AG04450 (cell line): ENCODE measurements around the gene LILRB2. TPM values are rescaled to one million over a fixed set of nuclear protein-coding genes. Genes with fewer than 3 reads are reported as not detected.
"Not testable (repeated sequence)": the region's sequence is repeated elsewhere in the genome, so short reads cannot be mapped to it uniquely, and the experiment has no call there.

ENCODE experiments used
- CTCF ChIA-PET: fragments of 300-600, 350-600 bp; formaldehyde crosslinking; extraction: SDS; loops from one replicate; lab custom pipeline; 2022; ENCODE audit warnings: antibody characterized with exemption, inconsistent platforms; lab: Charles Lee
- POLR2A ChIA-PET: fragments of 350-600 bp; formaldehyde crosslinking; extraction: SDS; loops from one replicate; lab custom pipeline; 2021; ENCODE audit warnings: antibody characterized with exemption, inconsistent platforms; lab: Yijun Ruan, JAX
- DNase-seq: peaks from one replicate; pipeline ENCODE4 v3.0.0-alpha.2; 2011; ENCODE audit warnings: low read depth, low spot score
- H3K27ac ChIP-seq: one replicate; pipeline ENCODE4 v1.5.1; 2012; ENCODE audit warnings: low read depth, low read length, control low read depth
- H3K27me3 ChIP-seq: one replicate; pipeline ENCODE4 v1.6.0; 2012; ENCODE audit warnings: low read length; ENCODE audit not compliant: control insufficient read depth, insufficient read depth
- H3K4me3 ChIP-seq: 2 replicates; pipeline ENCODE4 v1.5.1; 2011; ENCODE audit warnings: mild to moderate bottlenecking, low read depth, low read length, control low read depth
- H3K9me3 ChIP-seq: 2 replicates; pipeline ENCODE4 v1.5.1; 2012; ENCODE audit warnings: low read length; ENCODE audit not compliant: control insufficient read depth, insufficient read depth
- polyA plus RNA-seq: library from polyadenylated mRNA; depleted of rRNA; stranded (reverse); fragments of >200 nt; gene quantifications from 2 replicates; pipeline ENCODE4 v1.2.3, GENCODE V29; 2011; rRNA removed
- small RNA-seq: library from RNA; depleted of rRNA; stranded (forward); fragments of <200 nt; gene quantifications from one replicate; pipeline ENCODE3, GENCODE V24; 2012; ENCODE audit warnings: low read depth; ENCODE audit not compliant: insufficient read length
- TF ChIP-seq, protein P1 (sequence below): IDR thresholded peaks from 2 replicates; pipeline ENCODE4 v1.5.1; 2011; ENCODE audit warnings: low read depth, low read length, control low read depth, inconsistent platforms

Gene LILRB2
- polyA plus RNA-seq, 1 experiment: not detected

DNA sequence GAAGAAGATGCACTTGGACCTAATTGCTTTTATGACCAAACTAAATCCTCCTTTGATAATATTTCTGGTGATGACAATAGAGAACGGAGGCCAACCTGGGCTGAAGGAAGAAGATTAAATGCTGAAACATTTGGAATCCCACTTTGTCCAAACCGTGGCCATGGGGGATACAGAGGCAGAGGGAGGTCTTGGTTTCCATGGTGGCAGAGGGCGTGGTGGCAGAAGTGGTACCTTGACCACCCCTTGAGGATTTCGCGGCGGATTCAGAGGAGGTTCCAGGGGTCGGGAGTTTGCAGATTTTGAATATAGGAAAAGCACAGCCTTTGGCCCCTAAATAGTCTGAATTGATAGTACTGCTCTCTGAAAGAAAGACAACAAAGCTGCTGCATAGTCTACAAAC lies 50.9 kb downstream of the LILRB2 start:
- ChIA-PET CTCF (interaction anchor here (0.7 kb wide), 1 partner anchor 230 kb away, joined by 3 read pairs; no protein-coding TSS in a partner anchor), POLR2A (interaction anchor here (0.7 kb wide), 1 partner anchor 57 kb away, joined by 4 read pairs; no protein-coding TSS in a partner anchor)
- no peaks in the 10 kb centered on the region for H3K9me3 ChIP-seq
- no peak overlapping the region for H3K4me3 ChIP-seq
- H3K27ac ChIP-seq: no peak overlapping the region
- peaks cover 24% of the 10 kb centered on the region for H3K27me3 ChIP-seq
- TF ChIP-seq, protein P1, sequence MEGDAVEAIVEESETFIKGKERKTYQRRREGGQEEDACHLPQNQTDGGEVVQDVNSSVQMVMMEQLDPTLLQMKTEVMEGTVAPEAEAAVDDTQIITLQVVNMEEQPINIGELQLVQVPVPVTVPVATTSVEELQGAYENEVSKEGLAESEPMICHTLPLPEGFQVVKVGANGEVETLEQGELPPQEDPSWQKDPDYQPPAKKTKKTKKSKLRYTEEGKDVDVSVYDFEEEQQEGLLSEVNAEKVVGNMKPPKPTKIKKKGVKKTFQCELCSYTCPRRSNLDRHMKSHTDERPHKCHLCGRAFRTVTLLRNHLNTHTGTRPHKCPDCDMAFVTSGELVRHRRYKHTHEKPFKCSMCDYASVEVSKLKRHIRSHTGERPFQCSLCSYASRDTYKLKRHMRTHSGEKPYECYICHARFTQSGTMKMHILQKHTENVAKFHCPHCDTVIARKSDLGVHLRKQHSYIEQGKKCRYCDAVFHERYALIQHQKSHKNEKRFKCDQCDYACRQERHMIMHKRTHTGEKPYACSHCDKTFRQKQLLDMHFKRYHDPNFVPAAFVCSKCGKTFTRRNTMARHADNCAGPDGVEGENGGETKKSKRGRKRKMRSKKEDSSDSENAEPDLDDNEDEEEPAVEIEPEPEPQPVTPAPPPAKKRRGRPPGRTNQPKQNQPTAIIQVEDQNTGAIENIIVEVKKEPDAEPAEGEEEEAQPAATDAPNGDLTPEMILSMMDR: no peak
- no peak for DNase-seq

DNA sequence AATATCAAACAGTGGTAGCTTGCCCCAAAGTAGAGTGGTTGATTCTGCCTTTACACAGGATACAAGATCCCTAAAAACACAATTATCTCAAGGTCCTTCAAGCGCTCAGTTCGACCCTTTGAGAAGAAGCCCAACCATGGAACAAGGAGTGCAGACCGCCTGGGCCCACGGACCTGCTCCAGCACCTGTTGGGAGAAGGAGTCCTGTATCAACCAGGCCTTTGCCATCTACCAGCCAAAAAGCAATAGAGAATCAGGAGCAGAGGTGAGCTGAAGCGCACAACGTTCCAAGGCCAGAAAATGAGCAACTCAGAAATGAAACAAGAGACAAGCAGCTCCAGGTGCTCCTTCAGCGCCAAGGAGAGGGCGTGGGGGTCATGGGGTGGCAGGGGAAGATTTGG lies 51.8 kb downstream of the LILRB2 start:
- Histone ChIP-seq H3K9me3 (no peaks in the 10 kb centered on the region), H3K27me3 (peaks cover 24% of the 10 kb centered on the region), H3K4me3 (no peak overlapping the region), H3K27ac (no peak overlapping the region)
- ChIA-PET CTCF (no interaction called here), POLR2A (interaction anchor here (0.7 kb wide), 1 partner anchor 56 kb away, joined by 4 read pairs; no protein-coding TSS in a partner anchor)
- DNase-seq: no peak
- TF ChIP-seq, protein P1: no peak

DNA sequence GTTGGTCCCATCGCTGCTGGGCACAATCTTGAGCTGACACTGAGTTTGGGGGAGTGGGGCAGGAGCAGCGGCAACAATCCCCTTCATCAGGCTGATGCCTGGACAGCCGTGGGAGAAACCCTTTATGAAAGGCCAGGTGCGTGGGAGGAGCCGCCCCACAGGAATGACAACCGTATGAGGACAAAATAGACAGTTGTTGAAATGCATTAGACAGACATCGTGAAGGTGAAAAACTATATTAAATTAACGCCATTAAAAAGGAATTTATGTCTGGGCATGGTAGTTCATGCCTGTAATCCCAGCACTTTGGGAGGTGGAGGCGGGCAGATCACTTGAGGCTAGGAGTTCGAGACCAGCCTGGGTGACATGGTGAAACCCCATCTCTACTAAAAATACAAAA lies 56.3 kb downstream of the LILRB2 start:
- POLR2A ChIA-PET, H3K27ac ChIP-seq, H3K9me3 ChIP-seq, DNase-seq, H3K4me3 ChIP-seq, CTCF ChIA-PET: not testable (repeated sequence)
- peaks cover 17% of the 10 kb centered on the region for H3K27me3 ChIP-seq

DNA sequence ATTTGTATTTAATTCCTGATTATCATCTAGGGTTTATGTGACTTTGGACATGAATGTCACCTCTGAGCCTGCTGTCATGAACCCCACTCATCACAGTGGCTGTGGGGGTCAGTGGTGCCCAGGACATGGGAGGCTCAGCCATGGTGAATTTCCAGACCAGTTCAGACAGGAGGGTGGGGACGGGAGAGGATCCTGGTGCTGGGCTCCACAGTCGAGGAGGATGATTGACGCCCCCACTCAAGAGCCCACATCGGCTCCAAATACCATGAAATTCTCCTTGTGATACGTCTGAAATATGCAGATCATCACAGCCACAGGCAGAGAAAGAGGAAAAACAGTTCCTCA lies 57.0 kb downstream of the LILRB2 start:
- DNase-seq, H3K9me3 ChIP-seq, H3K4me3 ChIP-seq, POLR2A ChIA-PET, H3K27ac ChIP-seq: not testable (repeated sequence)
- H3K27me3 ChIP-seq: peaks cover 17% of the 10 kb centered on the region
- CTCF ChIA-PET: interaction anchor here (1.5 kb wide), 1 partner anchor 8 kb away, joined by 3 read pairs; no protein-coding TSS in a partner anchor

Small RNA genes within 50 kb of the gene (small RNA-seq; reads per million reads assigned to genes)
- not detected for gene AC245884.12
- gene MIR4752: not detected
- not detected for gene RNU6-1307P

Other genes starting within 250 kb of the LILRB2 start
- not detected in 2 replicates for gene VSTM1, start 217.2 kb downstream of the LILRB2 start, polyA plus RNA-seq
- gene TARM1, start 199.7 kb downstream of the LILRB2 start, polyA plus RNA-seq: not detected in 2 replicates
- gene OSCAR, start 180.3 kb downstream of the LILRB2 start, polyA plus RNA-seq: 0.22 and 0.29 TPM in 2 replicates
- gene NDUFA3, start 178.3 kb downstream of the LILRB2 start, polyA plus RNA-seq: 35.4 and 54.0 TPM in 2 replicates
- gene TFPT, start 165.5 kb downstream of the LILRB2 start, polyA plus RNA-seq: 12.3 and 15.8 TPM in 2 replicates
- gene PRPF31, start 165.4 kb downstream of the LILRB2 start, polyA plus RNA-seq: 28.7 and 35.3 TPM in 2 replicates
- gene CNOT3, start 143.3 kb downstream of the LILRB2 start, polyA plus RNA-seq: 9.9 and 18.7 TPM in 2 replicates
- 3.0 and 3.3 TPM in 2 replicates for gene LENG1, start 121.4 kb downstream of the LILRB2 start, polyA plus RNA-seq
- gene TMC4, start 108.0 kb downstream of the LILRB2 start, polyA plus RNA-seq: 1.3 and 1.5 TPM in 2 replicates
- 45.1 and 63.2 TPM in 2 replicates for gene MBOAT7, start 91.5 kb downstream of the LILRB2 start, polyA plus RNA-seq
- gene TSEN34, start 89.8 kb downstream of the LILRB2 start, polyA plus RNA-seq: 32.4 and 36.4 TPM in 2 replicates
- 1,566 and 2,378 TPM in 2 replicates for gene RPS9, start 80.3 kb downstream of the LILRB2 start, polyA plus RNA-seq
- gene LILRB3, start 58.1 kb downstream of the LILRB2 start, polyA plus RNA-seq: not detected in 2 replicates
- not detected in 2 replicates for gene LILRA6, start 38.3 kb downstream of the LILRB2 start, polyA plus RNA-seq
- not detected in 2 replicates for gene LILRB5, start 23.8 kb downstream of the LILRB2 start, polyA plus RNA-seq
- not detected in 2 replicates for gene LILRA5, start 32.1 kb upstream of the LILRB2 start, polyA plus RNA-seq
- not detected in 2 replicates for gene LILRA4, start 58.1 kb upstream of the LILRB2 start, polyA plus RNA-seq
- not detected in 2 replicates for gene LAIR1, start 83.8 kb upstream of the LILRB2 start, polyA plus RNA-seq
- not detected in 2 replicates for gene TTYH1, start 134.4 kb upstream of the LILRB2 start, polyA plus RNA-seq
- 16.1 and 25.2 TPM in 2 replicates for gene LENG8, start 168.1 kb upstream of the LILRB2 start, polyA plus RNA-seq
- 0.63 and 1.3 TPM in 2 replicates for gene LENG9, start 182.7 kb upstream of the LILRB2 start, polyA plus RNA-seq
- 12.3 and 17.7 TPM in 2 replicates for gene CDC42EP5, start 192.2 kb upstream of the LILRB2 start, polyA plus RNA-seq
- not detected in 2 replicates for gene LAIR2, start 221.7 kb upstream of the LILRB2 start, polyA plus RNA-seq